DOHH2 (cell line): ENCODE data around the gene LRCH1.
A peak's percentile ranks its signal among the peaks of the same experiment; 100 is the strongest.

Source experiments
- H3F3A ChIP-seq: fragments of 200-600 bp; sonication (generic), shearing (Covaris generic); 2 replicates; pipeline ENCODE4 v1.6.0; 2016; ENCODE audit warnings: antibody characterized with exemption, mild to moderate bottlenecking; ENCODE audit not compliant: control insufficient read depth, insufficient read depth
- H3K27ac ChIP-seq: fragments of 200-600 bp; sonication (generic); 2 replicates; pipeline ENCODE4 v1.5.1; 2014; ENCODE audit warnings: low read depth, mild to moderate bottlenecking, low read length, moderate library complexity
- H3K27me3 ChIP-seq: fragments of 200-600 bp; sonication (generic); 2 replicates; pipeline ENCODE4 v1.6.1; 2014; ENCODE audit warnings: mild to moderate bottlenecking, low read length, mixed read lengths; ENCODE audit not compliant: control insufficient read depth
- H3K36me3 ChIP-seq: fragments of 200-600 bp; sonication (generic); 2 replicates; pipeline ENCODE4 v1.6.1; 2014; ENCODE audit warnings: mild to moderate bottlenecking, low read length, moderate library complexity, mixed read lengths; ENCODE audit not compliant: control insufficient read depth
- H3K4me1 ChIP-seq: fragments of 200-600 bp; sonication (generic); 2 replicates; pipeline ENCODE4 v1.6.1; 2014; ENCODE audit warnings: mild to moderate bottlenecking, low read length, mixed read lengths; ENCODE audit not compliant: control insufficient read depth
- H3K4me2 ChIP-seq: fragments of 200-600 bp; sonication (generic); 2 replicates; pipeline ENCODE4 v1.6.0; 2014; ENCODE audit warnings: mild to moderate bottlenecking, low read length, moderate library complexity
- H3K4me3 ChIP-seq: fragments of 200-600 bp; sonication (generic); 2 replicates; pipeline ENCODE4 v1.5.1; 2014; ENCODE audit warnings: mild to moderate bottlenecking, low read length, mixed read lengths
- H3K79me2 ChIP-seq: fragments of 200-600 bp; sonication (generic); 2 replicates; pipeline ENCODE4 v1.6.1; 2014; ENCODE audit warnings: mild to moderate bottlenecking, low read length, mixed read lengths; ENCODE audit not compliant: control insufficient read depth
- H3K9me2 ChIP-seq: fragments of 200-600 bp; sonication (generic); replicated peaks from 2 replicates; pipeline ENCODE4 v1.6.1; 2014; ENCODE audit warnings: mild to moderate bottlenecking, low read length, mixed read lengths; ENCODE audit not compliant: control insufficient read depth
- H3K9me3 ChIP-seq: fragments of 200-600 bp; sonication (generic); 2 replicates; pipeline ENCODE4 v1.6.1; 2014; ENCODE audit warnings: antibody characterized with exemption, low read length, mixed read lengths; ENCODE audit not compliant: control insufficient read depth, insufficient read depth
- H4K20me1 ChIP-seq: fragments of 200-600 bp; sonication (generic); 2 replicates; pipeline ENCODE4 v1.6.0; 2014; ENCODE audit warnings: low read depth, mild to moderate bottlenecking, antibody characterized with exemption, low read length, moderate library complexity; ENCODE audit not compliant: control insufficient read depth, insufficient read depth
- EZH2phosphoT487 ChIP-seq: fragments of 200-600 bp; sonication (generic); IDR thresholded peaks from 2 replicates; pipeline ENCODE4 v1.6.1; 2017; ENCODE audit warnings: borderline replicate concordance, mild to moderate bottlenecking, antibody characterized with exemption, low read length, moderate library complexity, mixed read lengths
- TF ChIP-seq, protein P1 (sequence below): fragments of 200-600 bp; sonication (generic); IDR thresholded peaks from one replicate; pipeline ENCODE4 v1.5.1; 2014; ENCODE audit warnings: antibody characterized with exemption, mild to moderate bottlenecking, low read depth, low read length; ENCODE audit not compliant: poor library complexity, severe bottlenecking

The LRCH1 gene

DNA sequence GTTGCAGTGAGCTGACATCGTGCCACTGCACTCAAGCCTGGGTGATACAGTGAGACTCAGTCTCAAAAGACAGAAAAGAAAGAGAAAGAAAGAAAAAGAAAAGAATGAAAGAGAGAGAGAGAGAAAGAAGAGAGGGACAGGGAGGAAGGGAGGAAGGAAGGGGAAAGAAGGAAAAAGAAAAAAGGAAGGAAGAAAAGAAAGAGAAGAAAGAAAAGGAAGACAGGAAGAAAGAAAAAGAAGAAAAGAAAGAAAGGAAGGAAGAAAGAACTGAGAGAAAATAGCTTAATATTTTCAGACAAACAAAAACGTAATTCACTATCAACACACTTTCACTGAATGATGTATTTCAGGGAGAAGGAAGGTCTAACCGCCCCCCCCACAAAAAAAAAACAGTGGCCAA is 204.7 kb downstream of the LRCH1 start:
- no peaks in the 10 kb centered on the region for H3K9me2 ChIP-seq
- 0 out of 2 replicates have a peak, but pooled peaks cover 4% of the 10 kb centered on the region for H3F3A ChIP-seq
- H3K4me2 ChIP-seq, result no peak overlapping the region

DNA sequence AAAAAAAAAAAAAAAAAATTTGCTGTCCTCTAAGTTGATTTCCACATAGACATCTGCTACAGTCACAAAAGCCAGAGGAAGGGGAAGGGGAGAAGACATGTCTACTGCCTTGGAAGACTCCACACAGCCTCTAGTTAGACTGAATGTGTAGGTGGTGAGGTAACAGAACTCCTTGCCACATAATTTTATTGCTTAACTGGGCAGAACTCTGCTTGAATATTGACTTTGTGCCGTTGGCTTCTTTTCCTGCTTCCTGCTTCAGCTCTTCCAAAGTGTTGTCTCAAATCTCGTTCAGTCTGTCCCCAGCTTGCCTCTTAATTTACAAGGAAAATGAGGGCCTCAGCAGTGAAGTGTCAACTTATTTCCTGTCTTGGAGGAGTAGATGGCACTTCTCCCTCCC is 206.9 kb downstream of the LRCH1 start:
- Histone ChIP-seq H3K9me3 (no peaks in the 10 kb centered on the region), H3K4me1 (peaks cover 20% of the 10 kb centered on the region), H3K4me2 (peak overlapping the region; percentile 47), H3K27me3 (no peaks in the 10 kb centered on the region), H3K27ac (no peak overlapping the region), H3F3A (0 out of 2 replicates have a peak, but pooled peaks cover 4% of the 10 kb centered on the region), H3K79me2 (no peaks in the 10 kb centered on the region), H3K36me3 (no peaks in the 10 kb centered on the region), H4K20me1 (no peaks in the 10 kb centered on the region), H3K4me3 (0 out of 2 replicates have a peak overlapping the region, but pooled peaks have one; percentile 12), H3K9me2 (no peaks in the 10 kb centered on the region)
- TF ChIP-seq EZH2phosphoT487, result no peak
- TF ChIP-seq, protein P1, sequence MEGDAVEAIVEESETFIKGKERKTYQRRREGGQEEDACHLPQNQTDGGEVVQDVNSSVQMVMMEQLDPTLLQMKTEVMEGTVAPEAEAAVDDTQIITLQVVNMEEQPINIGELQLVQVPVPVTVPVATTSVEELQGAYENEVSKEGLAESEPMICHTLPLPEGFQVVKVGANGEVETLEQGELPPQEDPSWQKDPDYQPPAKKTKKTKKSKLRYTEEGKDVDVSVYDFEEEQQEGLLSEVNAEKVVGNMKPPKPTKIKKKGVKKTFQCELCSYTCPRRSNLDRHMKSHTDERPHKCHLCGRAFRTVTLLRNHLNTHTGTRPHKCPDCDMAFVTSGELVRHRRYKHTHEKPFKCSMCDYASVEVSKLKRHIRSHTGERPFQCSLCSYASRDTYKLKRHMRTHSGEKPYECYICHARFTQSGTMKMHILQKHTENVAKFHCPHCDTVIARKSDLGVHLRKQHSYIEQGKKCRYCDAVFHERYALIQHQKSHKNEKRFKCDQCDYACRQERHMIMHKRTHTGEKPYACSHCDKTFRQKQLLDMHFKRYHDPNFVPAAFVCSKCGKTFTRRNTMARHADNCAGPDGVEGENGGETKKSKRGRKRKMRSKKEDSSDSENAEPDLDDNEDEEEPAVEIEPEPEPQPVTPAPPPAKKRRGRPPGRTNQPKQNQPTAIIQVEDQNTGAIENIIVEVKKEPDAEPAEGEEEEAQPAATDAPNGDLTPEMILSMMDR, result no peak

More for the DNA sequence above, 204.7 kb downstream of the LRCH1 start:
- H3K79me2 ChIP-seq, result no peaks in the 10 kb centered on the region
- no peaks in the 10 kb centered on the region for H3K27me3 ChIP-seq
- no peak overlapping the region for H3K4me3 ChIP-seq
- no peak overlapping the region for H3K27ac ChIP-seq
- no peaks in the 10 kb centered on the region for H4K20me1 ChIP-seq
- TF ChIP-seq EZH2phosphoT487, result no peak
- TF ChIP-seq, protein P1, result no peak
- no peaks in the 10 kb centered on the region for H3K9me3 ChIP-seq
- 0 out of 2 replicates have a peak, but pooled peaks cover 4% of the 10 kb centered on the region for H3K36me3 ChIP-seq
- H3K4me1 ChIP-seq, result peaks cover 20% of the 10 kb centered on the region

DNA sequence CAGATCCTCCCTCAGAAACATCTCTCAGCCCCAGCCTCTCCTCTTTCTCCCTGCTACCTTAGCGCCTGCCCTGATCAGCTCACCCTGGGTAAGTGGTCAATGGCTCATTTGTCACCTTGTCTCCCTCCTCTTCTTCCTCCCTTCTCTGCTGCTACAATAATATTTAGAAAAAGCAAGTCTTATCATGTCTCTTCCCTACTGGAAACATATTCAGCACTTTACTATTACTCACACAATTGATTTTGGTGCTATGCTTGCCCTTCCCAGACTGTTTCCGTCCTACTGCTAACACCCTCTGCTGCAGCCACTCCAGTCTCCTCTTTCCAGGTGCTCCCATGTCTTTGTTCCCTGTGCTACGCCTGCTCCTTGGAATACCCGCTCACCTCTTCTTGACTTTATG is 208.2 kb downstream of the LRCH1 start:
- no peaks in the 10 kb centered on the region for H4K20me1 ChIP-seq
- no peak overlapping the region for H3K4me2 ChIP-seq
- H3K9me2 ChIP-seq, result no peaks in the 10 kb centered on the region
- no peak overlapping the region for H3K4me3 ChIP-seq
- TF ChIP-seq, protein P1, result no peak
- TF ChIP-seq EZH2phosphoT487, result no peak
- no peaks in the 10 kb centered on the region for H3K27me3 ChIP-seq
- no peaks in the 10 kb centered on the region for H3K79me2 ChIP-seq
- H3K4me1 ChIP-seq, result peaks cover 20% of the 10 kb centered on the region
- H3K9me3 ChIP-seq, result no peaks in the 10 kb centered on the region
- H3K27ac ChIP-seq, result no peak overlapping the region
- H3F3A ChIP-seq, result 0 out of 2 replicates have a peak, but pooled peaks cover 4% of the 10 kb centered on the region
- no peaks in the 10 kb centered on the region for H3K36me3 ChIP-seq
